ENCODE data around the gene MED22.

- no peak for TF ChIP-seq CTCF (IDR thresholded peaks at IDR 0.05; ENCODE audit: low read length)
- TF ChIP-seq EZH2 (optimal IDR thresholded peaks at IDR 0.05; ENCODE audit: low read depth, low read length) = no peak
- no peak for TF ChIP-seq EZH2phosphoT487 (IDR thresholded peaks at IDR 0.05; ENCODE audit: low read length)
These were observed 6.4 kb downstream of the MED22 start for GRCh38 chr9:133341369-133342068.
